Activated CD4-positive, alpha-beta T cell treated with anti-CD3 and anti-CD28 coated beads for 1 hour (primary cell): ENCODE data around the gene ZNF888.
A peak's percentile ranks its signal among the peaks of the same experiment; 100 is the strongest.
"Not testable (repeated sequence)": the region's sequence is repeated elsewhere in the genome, so short reads cannot be mapped to it uniquely, and the experiment has no call there.

Source experiments
- DNase-seq: peaks from one replicate; pipeline ENCODE4 v3.0.0-alpha.2; 2020

ZNF888 gene

DNA sequence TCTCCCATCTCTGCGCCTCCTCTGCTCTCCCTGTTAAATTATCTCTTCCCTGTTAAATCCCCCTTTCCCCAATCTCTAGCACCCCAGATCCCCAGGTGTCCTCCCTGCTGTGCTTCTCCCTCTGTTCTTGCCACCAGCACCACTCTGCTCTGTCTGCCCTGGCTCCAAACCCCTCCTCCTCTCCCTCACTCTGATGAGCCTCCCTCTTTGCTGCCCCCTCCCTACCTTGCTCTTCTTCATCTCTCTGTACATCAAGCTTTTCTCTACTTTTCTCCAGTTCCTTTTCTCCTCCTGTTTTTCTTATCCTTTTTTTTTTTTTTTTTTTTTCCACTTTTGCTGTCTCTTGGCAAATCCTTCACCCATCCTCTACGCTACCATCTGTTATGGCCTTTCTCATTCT is 18.3 kb upstream of the ZNF888 start:
- DNase-seq = not testable (repeated sequence)

- DNase-seq = not testable (repeated sequence)
These were observed 17.7 kb upstream of the ZNF888 start for GRCh38 chr19:52940905-52941304.

- DNase-seq = no peak
These were observed 15.5 kb upstream of the ZNF888 start for GRCh38 chr19:52938761-52939160.

- no peak for DNase-seq
These were observed 13.7 kb upstream of the ZNF888 start for GRCh38 chr19:52936954-52937325.

DNA sequence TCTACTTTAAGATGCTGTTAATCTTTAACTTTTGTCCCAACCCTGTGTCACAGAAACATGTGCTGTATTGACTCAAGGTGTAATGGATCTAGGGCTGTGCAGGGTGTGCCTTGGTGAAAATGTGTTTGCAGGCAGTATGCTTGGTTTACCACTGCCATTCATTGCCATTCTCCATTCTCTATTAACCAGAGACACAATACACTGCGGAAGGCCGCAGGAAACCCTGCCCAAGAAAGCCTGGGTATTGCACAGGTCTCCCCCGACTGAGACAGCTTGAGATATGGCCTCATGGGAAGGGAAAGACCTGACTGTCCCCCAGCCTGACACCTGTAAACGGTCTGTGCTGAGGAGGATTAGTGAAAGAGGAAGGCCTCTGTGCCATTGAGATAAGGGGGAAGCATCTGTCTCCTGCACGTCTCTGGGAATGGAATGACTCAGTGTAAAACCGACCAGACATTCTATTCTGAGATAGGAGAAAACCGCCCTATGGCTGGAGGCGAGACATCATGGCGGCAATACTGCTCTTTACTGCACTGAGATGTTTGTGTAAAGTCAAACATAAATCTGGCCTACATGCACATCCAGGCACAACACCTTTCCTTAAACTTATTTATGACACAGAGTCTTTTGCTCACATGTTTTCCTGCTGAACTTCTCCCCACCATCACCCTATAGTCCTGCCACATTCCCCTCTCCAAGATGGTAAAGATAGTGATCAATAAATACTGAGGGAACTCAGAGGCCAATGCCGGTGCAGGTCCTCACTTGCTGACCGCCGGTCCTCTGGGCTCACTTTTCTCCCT is 13.1 kb upstream of the ZNF888 start:
- no peak for DNase-seq

GRCh38 chr19:52935434-52935833 is 12.2 kb upstream of the ZNF888 start:
- no peak for DNase-seq

GRCh38 chr19:52924641-52925040 is 1.4 kb upstream of the ZNF888 start:
- not testable (repeated sequence) for DNase-seq

GRCh38 chr19:52923778-52924593 is 758 bp upstream of the ZNF888 start:
- DNase-seq = no peak

- no peak for DNase-seq
These were observed 5.7 kb downstream of the ZNF888 start for GRCh38 chr19:52917531-52917930.

GRCh38 chr19:52910648-52911047 is 12.6 kb downstream of the ZNF888 start:
- no peak for DNase-seq

DNA sequence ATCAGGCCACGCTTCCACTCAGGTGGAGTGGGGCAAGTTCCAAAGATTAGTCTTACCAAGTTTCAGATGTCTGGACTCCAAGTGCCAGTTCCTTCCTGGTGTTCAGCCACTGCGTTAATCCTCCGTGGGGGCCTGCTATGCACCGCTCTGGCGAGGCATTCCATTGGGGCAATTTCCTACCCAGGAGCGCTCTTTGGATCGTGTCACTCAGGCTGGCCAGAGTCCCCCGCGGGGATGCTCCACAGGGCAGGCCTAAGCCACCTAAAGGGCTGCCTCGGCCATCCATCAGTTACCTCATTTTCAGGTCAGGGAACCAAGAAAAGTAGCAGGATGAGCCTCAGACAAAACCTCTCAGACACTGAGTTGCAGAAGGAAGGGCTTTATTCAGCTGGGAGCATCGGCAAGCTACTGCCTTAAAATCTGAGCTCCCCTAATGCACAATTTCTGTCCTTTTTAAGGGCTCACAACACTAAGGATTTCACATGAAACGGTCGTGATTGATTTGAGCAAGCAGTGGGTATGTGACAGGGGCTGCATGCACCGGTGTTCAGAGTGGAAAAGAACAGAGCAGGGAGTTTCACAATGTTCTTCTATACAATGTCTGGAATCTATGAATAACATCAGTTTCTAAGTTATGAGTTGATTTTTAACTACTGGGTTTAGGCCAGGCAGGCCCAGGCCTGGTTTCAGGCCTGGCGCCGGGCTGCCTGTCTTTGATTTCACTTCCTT is 19.0 kb downstream of the ZNF888 start:
- not testable (repeated sequence) for DNase-seq

GRCh38 chr19:52901842-52902241 is 21.4 kb downstream of the ZNF888 start:
- no peak for DNase-seq

DNA sequence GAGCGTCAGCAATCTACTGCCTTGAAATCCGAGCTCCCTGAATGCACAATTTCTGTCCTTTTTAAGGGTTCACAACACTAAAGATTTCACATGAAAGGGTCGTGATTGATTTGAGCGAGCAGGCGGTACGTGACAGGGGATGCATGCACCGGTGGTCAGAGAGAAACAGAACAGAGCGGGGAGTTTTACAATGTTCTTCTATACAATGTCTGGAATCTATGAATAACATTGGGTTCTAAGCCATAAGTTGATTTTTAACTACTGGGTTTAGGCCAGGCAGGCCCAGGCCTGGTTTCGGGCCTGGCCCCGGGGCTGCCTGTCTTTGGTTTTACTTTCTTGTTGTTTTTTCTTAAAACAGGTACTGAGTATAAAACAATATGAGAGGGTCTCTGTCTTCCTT is 24.6 kb downstream of the ZNF888 start:
- DNase-seq = not testable (repeated sequence)

DNA sequence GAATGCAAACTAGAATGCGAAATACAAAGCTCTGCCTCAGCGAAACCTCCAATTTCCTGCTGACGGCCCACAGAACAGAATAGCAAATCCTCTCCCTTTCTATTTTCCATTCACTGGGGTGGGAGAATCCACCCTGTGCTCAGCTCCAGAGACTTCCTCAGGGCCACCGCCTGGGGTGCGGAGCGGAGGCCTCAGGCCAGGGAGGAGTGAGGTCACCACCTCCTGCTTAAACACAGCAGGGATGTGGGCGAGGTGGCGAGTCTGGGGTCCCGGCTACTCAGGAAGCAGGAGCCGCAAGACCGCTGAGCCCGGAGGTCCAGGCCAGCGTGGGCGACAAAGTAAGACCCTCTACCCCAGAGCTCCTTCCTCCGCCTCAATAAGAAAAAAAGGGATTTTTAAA is 25.1 kb downstream of the ZNF888 start:
- DNase-seq = no peak

DNA sequence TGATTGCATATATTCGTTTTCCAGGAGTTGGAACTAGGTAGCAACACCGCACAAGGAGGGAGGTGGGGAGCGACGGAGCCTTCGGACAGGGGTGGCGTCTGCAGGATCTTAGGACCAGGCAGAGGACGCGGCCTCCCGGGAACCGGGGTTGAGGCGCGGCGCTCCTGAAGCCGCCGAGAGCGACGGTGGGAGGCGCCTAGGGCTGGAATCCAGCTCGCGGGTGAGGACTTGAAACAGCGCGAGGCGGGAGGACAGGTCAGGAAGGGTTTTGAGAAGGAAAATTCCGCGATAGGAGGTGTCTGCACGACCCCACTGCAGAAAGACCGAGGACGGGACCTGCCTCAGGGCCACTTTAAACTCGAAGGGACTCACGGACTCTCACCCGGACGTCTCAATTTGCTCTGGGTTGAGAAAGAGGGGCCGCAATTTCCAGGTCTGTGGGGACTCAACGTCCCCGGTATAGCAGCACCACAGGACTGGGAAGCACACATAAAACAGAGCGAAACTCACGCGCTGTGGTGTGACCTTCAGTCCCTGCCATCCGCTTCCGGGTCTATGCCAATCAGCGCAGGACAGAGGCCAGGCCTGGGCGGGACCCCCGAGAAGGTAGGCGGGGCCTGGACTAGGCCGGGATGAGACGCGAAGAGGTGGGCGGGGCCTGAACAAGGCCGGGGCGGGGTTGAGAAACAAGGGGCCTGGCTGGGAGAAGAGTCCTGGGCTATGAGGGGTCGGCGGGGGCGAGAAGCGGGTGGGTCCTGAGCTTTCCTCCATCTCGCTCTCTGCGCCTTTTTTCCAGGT is 25.9 kb downstream of the ZNF888 start, which contains the start of gene ZNF320:
Gene ZNF320, minus strand, starts transcription at position 498 of the 798 bp plus-strand sequence. CDS start 7,380 bp downstream, outside the sequence.
- DNase-seq = peak; percentile 82

DNA sequence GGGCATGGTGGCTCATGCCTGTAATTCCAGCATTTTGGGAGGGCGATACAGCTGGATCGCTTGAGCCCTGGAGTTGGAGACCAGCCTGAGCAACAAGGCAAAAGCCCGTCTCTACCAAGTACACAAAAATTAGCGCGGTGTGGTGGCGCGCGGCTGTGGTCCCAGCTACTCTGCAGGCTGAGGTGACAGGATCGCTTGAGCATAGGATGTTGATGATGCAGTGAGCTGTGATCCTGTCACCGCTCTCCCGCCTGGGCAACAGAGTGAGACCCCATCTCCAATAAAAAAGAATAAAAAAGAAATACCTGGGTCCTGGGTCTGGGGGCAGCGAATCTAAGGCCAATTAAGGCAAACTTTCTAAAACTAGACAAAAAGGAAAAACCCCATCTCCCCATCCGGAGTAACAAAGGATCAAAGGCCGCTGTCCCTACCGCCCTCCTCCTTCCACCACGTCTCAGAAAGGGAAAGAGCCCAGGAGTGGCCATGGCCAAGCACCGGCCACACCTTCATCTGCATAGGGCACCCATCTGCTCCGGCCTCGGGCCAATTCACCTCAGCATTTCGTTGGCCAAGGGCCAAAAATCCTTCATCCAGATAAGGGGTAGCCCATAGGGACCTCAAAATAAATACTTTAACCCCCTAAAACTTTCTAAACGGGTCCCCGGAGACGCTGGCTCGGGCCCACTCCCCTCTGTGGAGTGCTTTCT is 26.6 kb downstream of the ZNF888 start:
- no peak for DNase-seq

GRCh38 chr19:52891336-52891735 is 31.9 kb downstream of the ZNF888 start:
- no peak for DNase-seq

DNA sequence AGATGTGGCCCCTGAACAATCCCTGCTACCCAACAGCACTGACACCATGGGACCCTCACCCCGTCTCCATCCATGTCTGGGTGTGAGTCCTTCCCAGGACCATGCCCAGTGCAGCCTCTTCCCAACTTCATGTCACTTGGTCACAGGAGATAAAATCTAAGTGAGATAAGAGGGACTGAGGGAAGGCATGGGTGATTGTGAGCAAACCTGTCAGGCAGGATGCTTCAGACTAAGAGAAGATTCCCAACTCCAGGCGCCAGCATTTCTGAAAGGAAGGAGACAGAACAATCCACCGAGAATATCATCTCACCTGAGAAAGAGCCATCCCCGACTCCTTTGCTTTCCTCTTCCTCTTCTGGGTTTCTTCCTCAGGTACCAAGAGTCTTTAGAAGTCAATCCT is 33.3 kb downstream of the ZNF888 start:
- no peak for DNase-seq

DNA sequence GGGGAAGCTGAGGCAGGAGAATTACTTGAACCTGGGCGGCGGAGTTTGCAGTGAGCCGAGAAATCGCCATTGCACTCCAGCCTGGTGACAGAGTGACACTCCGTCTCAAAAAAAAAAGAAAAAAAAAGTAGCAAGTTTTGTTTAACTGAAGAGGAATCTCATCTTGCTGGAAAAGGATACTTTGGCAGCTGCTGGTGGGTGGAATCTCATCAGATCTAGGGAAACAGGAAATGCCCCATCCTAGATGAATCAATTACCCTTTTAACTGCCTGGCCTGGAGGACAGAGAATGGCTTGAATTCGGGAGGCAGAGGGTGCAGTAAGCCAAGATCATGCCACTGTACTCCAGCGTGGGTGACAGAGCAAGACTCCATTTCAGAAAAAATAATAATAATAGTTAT is 34.2 kb downstream of the ZNF888 start:
- DNase-seq = no peak

DNA sequence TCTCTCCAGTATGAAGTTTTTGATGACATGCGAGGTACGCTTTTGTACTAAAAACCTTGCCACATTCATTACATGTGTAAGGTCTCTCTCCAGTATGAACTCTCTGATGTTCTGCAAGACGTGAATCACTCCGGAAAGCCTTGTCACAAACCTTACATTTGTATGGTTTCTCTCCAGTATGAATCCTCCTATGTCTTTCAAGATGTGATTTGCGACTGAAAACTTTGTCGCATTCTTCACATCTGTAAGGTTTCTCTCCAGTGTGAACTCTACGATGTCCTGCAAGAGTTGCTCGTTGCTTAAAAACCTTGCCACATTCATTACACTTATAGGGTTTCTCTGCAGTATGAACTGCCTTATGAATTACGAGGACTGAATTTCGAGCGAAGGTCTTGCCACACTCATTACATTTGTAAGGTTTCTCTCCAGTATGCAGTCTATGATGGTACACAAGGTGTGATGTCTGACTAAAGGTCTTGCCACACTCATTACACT is 42.3 kb downstream of the ZNF888 start:
- DNase-seq = no peak

DNA sequence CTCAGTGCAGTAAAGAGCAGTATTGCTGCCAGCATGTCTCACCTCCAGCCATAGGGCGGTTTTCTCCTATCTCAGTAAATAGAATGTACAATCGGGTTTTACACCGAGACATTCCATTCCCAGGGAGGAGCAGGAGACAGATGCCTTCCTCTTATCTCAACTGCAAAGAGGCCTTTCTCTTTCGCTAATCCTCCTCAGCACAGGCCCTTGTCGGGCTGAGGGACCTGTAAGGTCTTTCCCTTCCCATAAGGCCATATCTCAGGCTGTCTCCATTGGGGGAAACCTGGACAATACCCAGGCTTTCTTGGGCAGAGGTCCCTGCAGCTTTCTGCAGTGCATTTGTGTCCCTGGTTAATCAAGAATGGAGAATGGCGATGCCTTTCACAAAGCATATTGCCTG is 50.2 kb downstream of the ZNF888 start:
- not testable (repeated sequence) for DNase-seq

DNA sequence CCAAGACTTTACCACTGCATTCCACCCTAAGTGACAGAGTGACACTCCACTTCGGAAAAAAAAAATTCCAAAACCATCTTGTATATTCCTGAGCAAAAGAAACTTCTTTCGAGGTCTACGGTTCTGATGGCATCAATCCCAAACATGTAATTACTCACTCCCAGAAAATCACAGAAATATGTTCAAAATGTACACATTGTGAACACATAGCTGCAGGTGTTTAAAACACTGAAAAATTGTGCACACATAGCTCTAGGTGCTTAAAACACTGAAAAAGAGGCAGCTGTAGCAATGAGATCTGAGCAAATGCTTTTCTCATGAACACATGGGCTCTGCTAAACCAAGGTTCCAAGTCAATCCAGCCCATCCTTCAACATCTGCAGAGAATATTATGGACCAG is 51.8 kb downstream of the ZNF888 start:
- no peak for DNase-seq
